HTR-8/SVneo (cell line): ENCODE results near the gene F7.

Experiments used
- DNase-seq: peaks from one replicate; pipeline ENCODE4 v3.0.0; 2011; ENCODE audit warnings: low spot score, mixed read lengths; ENCODE audit not compliant: insufficient read length
- FAIRE-seq: peaks from 2 replicates; lab custom pipeline; 2011; peaks lifted over from hg19 to GRCh38; lab: Jason Lieb, UNC

Gene F7

DNA sequence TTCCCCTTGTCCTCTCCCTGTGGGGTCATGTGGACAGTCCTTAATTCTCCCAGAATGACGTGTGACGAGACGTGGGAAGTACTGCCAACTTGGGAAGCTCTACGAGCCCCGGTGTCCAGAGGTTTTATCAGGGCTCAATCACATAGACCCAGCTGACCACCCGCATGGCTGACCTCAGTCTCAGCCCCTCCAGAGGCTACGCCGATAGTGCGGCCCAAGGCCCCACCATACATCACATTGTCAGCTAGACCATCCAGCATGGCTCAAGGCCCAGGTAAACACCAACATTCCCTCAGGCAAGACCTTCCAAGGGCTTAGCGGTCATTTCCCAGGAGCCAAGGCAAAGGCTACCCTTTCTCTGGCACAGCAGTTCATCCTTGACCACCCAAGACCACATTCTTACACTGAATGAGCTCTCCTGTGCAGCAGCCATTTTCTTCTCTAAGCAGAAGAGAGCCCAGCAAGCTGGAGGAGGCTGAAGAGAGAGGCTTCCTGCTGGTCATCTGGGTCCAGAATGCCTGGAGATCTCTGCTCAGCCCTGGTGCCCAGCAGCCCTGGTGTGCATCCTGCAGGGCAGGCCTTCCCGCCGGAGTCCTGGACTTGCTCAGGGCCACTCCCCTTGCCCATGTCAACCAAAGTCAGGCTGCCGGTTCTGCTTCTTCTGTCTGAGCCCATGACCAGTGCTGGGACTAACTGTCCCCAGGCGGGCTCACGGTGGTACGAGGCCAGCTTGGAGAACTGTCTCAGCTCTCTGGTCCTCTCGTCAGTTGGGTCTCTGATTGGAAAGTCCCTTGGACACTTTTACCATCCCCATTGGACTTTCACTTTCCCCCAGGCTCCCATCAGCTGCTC is 9.1 kb downstream of the F7 start:
- no peak for FAIRE-seq
- no peak for DNase-seq

- no peak for DNase-seq
- no peak for FAIRE-seq
Measured at GRCh38 chr13:113115363-113116205, 10.0 kb downstream of the F7 start.

- FAIRE-seq (no peak), DNase-seq (no peak)
Measured at GRCh38 chr13:113116206-113116800, 10.7 kb downstream of the F7 start.

DNA sequence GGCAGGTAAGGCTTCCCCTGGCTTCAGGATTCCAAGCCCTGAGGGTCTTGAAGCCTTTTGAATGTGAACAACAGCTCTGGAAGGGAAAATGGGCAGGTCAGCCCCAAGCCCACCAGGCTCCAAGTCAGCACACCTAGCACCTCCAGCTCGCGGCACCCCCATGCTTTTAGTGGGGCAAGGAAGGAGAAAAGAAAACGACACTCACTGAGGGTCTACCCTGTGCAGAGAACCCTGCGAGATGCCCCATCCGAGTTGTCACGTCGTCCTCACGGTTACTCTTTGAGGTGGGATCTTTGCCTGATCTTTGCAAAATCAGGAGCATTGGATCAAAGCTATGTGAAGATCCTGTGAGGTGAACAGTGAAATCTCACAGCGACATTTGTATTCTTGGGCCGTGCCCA is 11.3 kb downstream of the F7 start:
- FAIRE-seq (no peak), DNase-seq (no peak)

- DNase-seq (peak; percentile 34), FAIRE-seq (no peak)
Measured at GRCh38 chr13:113117335-113117872, 11.8 kb downstream of the F7 start.

- FAIRE-seq (no peak), DNase-seq (no peak)
Measured at GRCh38 chr13:113117911-113118260, 12.3 kb downstream of the F7 start.

- FAIRE-seq (no peak), DNase-seq (no peak)
Measured at GRCh38 chr13:113118261-113119021, 12.8 kb downstream of the F7 start.

- peak; percentile 28 for FAIRE-seq
- DNase-seq: no peak
Measured at GRCh38 chr13:113119166-113119821, 13.7 kb downstream of the F7 start.

DNA sequence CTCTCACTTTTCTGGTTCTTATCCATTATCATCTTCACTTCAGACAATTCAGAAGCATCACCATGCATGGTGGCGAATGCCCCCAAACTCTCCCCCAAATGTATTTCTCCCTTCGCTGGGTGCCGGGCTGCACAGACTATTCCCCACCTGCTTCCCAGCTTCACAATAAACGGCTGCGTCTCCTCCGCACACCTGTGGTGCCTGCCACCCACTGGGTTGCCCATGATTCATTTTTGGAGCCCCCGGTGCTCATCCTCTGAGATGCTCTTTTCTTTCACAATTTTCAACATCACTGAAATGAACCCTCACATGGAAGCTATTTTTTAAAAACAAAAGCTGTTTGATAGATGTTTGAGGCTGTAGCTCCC is 14.2 kb downstream of the F7 start:
- DNase-seq: no peak

DNA sequence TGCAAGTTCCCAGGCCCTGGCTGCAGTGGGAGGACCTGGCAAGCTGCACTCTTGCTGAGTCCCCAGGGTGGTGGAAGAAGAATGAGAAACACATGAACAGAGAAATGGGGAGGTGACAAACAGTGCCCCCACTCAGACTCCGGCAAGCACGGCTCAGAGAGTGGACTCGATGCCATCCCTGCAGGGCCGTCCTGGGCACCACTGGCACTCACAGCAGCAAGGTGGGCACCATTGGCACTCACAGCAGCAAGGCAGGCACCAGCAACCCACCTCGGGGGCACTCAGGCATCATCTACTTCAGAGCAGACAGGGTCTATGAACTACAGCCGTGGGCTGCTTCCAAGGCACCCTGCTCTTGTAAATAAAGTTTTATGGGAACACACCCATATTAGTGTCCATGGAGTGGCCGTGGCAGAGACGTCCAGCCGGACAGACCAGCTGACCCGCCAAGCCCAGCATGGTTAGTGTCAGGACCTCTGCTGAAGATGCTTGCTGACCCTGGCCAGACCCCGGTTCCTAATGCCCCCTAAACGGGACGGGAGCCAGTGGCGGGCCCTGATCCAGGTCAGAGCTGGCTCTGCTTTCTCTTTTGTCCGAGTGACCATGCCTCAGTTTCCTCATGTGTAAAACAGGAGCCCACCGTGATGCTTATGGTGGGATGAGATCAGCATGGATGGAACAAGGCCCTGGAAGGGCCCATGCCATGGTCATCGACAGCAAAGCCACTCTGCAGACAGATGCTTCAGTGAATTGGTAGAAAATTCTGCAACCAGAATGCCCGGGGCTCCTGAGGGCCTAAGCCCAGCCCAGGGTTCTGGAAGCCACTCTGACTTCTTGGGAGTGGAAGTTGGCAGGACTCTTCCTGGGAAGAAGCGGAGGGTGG is 14.9 kb downstream of the F7 start:
- DNase-seq: no peak
- no peak for FAIRE-seq

More for the DNA sequence above, 14.2 kb downstream of the F7 start:
- FAIRE-seq: no peak

GRCh38 chr13:113121183-113121927 is 15.8 kb downstream of the F7 start:
- no peak for FAIRE-seq
- no peak for DNase-seq

DNA sequence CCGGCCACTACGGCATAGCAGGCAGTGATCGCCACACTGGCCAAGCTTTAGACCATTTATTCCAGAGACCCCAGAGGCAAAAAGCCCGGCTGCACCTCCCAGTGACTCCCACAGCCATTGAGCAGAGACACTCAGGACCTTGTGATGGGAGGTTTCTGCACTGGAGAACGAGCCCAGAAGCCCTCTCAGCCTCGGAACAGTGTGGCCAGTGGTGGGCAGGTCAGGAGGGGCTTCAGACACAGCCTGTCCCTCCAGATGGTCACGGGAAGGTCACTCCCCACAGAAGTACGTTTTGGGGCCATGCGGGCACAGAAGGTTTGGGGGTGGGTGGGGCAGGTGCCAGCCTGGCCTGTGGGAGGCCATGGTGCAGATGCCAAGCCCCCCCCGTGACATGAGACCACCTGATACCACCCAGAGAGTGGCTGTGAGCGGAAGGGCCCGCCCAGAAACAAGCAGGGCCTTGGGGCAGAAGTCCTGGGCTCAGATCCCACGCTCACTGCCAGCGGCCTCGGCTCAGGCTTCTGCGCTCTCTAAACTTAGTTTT is 16.4 kb downstream of the F7 start:
- no peak for FAIRE-seq
- DNase-seq: no peak

GRCh38 chr13:113122550-113123225 is 17.1 kb downstream of the F7 start, which contains the start of gene F10:
F10 (plus strand) TSS chr13:113122799; CDS start chr13:113122856, 57 bp downstream.
- DNase-seq: no peak
- FAIRE-seq: no peak

DNA sequence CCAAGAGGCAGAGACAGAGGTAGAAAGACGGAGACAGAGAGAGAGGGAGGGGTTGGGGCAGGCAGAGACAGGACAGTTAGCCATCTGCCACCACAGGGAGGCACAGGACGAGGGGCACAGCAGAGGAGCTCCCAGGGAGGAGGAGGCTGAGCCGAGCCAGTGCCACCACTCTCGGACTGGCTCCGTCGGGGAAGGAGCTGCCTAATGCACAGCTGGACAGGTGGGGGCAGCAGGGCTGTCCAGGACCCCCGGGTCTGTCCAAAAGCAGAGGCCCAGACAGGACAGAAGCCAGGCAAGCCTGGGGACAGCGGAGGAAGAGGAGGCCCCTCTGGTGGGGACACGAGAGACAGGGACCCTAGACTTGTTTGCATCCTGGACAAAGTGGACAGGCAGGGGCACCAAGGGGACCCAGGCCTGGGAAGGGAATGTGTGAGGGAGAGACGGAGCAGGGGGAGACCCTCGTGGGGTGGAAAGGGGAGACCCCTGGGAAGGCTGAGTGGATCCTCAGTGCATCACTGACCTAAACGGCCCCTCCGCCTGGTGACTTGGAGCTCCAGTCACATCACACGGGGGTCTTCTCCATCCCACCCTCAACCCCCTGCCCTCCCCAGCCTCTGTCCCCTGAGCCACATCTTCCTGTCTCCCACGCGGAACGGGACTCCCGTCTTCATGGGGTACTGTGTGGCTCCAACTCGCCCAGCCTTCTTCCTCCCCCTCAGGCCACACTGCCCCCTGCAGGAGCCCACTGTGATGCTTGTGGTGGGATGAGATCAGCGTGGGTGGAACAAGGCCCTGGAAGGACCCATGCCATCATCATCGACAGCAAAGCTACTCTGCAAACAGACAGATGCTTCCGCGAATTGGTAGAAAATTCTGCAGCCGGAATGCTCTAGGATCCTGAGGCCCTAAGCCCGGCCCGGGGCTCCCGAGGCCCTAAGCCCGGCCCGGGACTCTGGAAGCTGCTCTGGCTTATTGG is 17.9 kb downstream of the F7 start:
- DNase-seq: no peak
- FAIRE-seq: no peak

GRCh38 chr13:113124211-113124970 is 18.8 kb downstream of the F7 start:
- DNase-seq (no peak), FAIRE-seq (no peak)
